Measurements from ENCODE around the gene NME7. TPM values are rescaled to one million over a fixed set of nuclear protein-coding genes. Genes with fewer than 3 reads are reported as not detected.

The NME7 gene
- total RNA-seq, 1 donor from 2014 or later: 25.7 TPM

DNA sequence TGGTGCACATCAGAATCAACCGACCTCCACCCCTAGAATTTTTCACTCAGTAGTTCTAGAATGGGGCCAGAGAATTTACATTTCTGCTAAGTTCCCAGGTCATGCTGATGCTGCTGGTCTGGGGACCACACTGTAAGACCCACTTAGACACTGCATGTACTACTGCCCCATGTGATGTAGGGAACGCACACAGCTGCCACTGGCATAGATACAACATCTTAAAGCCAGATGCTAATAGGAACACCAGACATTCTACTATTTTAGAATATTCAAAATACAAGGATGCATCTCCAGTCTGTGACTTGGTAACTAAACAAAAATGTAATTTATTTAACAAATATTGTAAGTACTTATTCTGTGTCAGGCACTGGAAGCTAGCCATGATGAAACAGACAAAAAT is 275.2 kb downstream of the NME7 start:
- H3K36me3 Mint-ChIP-seq (ENCODE audit: low read depth): no peaks in the 10 kb centered on the region
- H3K4me1 Mint-ChIP-seq: peaks cover 6% of the 10 kb centered on the region
- H3K27me3 Mint-ChIP-seq (ENCODE audit: low read depth): peaks cover 3% of the 10 kb centered on the region
- TF ChIP-seq, protein P1, sequence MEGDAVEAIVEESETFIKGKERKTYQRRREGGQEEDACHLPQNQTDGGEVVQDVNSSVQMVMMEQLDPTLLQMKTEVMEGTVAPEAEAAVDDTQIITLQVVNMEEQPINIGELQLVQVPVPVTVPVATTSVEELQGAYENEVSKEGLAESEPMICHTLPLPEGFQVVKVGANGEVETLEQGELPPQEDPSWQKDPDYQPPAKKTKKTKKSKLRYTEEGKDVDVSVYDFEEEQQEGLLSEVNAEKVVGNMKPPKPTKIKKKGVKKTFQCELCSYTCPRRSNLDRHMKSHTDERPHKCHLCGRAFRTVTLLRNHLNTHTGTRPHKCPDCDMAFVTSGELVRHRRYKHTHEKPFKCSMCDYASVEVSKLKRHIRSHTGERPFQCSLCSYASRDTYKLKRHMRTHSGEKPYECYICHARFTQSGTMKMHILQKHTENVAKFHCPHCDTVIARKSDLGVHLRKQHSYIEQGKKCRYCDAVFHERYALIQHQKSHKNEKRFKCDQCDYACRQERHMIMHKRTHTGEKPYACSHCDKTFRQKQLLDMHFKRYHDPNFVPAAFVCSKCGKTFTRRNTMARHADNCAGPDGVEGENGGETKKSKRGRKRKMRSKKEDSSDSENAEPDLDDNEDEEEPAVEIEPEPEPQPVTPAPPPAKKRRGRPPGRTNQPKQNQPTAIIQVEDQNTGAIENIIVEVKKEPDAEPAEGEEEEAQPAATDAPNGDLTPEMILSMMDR (conservative IDR thresholded peaks at IDR 0.05): no peak
- no peak for DNase-seq (ENCODE audit: low read depth, low spot score)
- H3K9me3 Mint-ChIP-seq: no peaks in the 10 kb centered on the region
- H3K27ac Mint-ChIP-seq (ENCODE audit: unreplicated experiment): no peak overlapping the region
- no peak overlapping the region for H3K4me3 Mint-ChIP-seq

- DNase-seq (ENCODE audit: low read depth, low spot score): no peak
- Mint-ChIP-seq H3K4me3 (no peak overlapping the region), H3K27me3 (ENCODE audit: low read depth) (peaks cover 3% of the 10 kb centered on the region), H3K4me1 (peaks cover 10% of the 10 kb centered on the region), H3K9me3 (no peaks in the 10 kb centered on the region), H3K36me3 (ENCODE audit: low read depth) (no peaks in the 10 kb centered on the region), H3K27ac (ENCODE audit: unreplicated experiment) (no peak overlapping the region)
- TF ChIP-seq, protein P1 (conservative IDR thresholded peaks at IDR 0.05): no peak
Measured at GRCh38 chr1:169091480-169091941, 276.1 kb downstream of the NME7 start.

GRCh38 chr1:169090900-169091311 is 276.7 kb downstream of the NME7 start:
- H3K27me3 Mint-ChIP-seq (ENCODE audit: low read depth): peaks cover 3% of the 10 kb centered on the region

GRCh38 chr1:169090308-169090899 is 277.2 kb downstream of the NME7 start:
- Mint-ChIP-seq H3K9me3 (no peaks in the 10 kb centered on the region), H3K4me1 (peaks cover 10% of the 10 kb centered on the region), H3K27ac (ENCODE audit: unreplicated experiment) (no peak overlapping the region), H3K36me3 (ENCODE audit: low read depth) (no peaks in the 10 kb centered on the region), H3K4me3 (no peak overlapping the region), H3K27me3 (ENCODE audit: low read depth) (peaks cover 3% of the 10 kb centered on the region)
- no peak for DNase-seq (ENCODE audit: low read depth, low spot score)
- TF ChIP-seq, protein P1 (conservative IDR thresholded peaks at IDR 0.05): no peak

More at GRCh38 chr1:169090900-169091311, 276.7 kb downstream of the NME7 start:
- DNase-seq (ENCODE audit: low read depth, low spot score): no peak
- TF ChIP-seq, protein P1 (conservative IDR thresholded peaks at IDR 0.05): no peak
- Mint-ChIP-seq H3K36me3 (ENCODE audit: low read depth) (no peaks in the 10 kb centered on the region), H3K9me3 (no peaks in the 10 kb centered on the region), H3K4me3 (no peak overlapping the region), H3K27ac (ENCODE audit: unreplicated experiment) (no peak overlapping the region), H3K4me1 (peaks cover 10% of the 10 kb centered on the region)

DNA sequence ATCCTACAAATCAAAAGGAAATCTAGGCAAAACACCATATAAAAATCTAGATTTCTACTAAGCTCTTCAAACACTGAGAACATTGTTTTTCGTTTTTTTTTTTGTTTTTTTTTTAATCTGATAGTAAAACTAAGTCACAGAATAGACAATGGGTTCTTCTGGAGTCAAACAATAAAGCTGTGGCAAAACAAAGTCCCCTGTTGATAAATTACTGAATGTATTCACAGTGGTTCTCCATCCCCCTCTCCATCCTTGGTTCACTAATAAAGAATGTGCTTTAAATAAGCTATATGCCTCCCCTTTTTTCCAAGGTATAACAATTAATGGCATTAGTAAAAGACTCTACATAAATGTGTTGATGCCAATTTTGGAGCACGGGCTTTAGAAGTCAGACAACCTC is 277.8 kb downstream of the NME7 start:
- Mint-ChIP-seq H3K36me3 (ENCODE audit: low read depth) (no peaks in the 10 kb centered on the region), H3K9me3 (no peaks in the 10 kb centered on the region)
- TF ChIP-seq, protein P1 (conservative IDR thresholded peaks at IDR 0.05): no peak

More for the DNA sequence above, 277.8 kb downstream of the NME7 start:
- DNase-seq (ENCODE audit: low read depth, low spot score): no peak
- no peak overlapping the region for H3K27ac Mint-ChIP-seq (ENCODE audit: unreplicated experiment)
- H3K4me1 Mint-ChIP-seq: peaks cover 10% of the 10 kb centered on the region
- H3K4me3 Mint-ChIP-seq: no peak overlapping the region
- H3K27me3 Mint-ChIP-seq (ENCODE audit: low read depth): peaks cover 3% of the 10 kb centered on the region

Measured in neural crest cell (in vitro differentiated cells).